Gastroesophageal sphincter (tissue), 4 donors: ENCODE results near the gene FMOD. TPM values are rescaled to one million over a fixed set of nuclear protein-coding genes. Genes with fewer than 3 reads are reported as not detected.

Source experiments
- ATAC-seq: fragments of 150-250 bp; one replicate; pipeline ENCODE4 v1.9.1; 2016; ENCODE audit warnings: mild to moderate bottlenecking, moderate library complexity
- H3K27ac ChIP-seq, 4 donors: fragments of 200-600 bp; sonication (generic) in 3 of 4; 1 replicate in 3 of 4; 2 replicates in 1 of 4; pipeline ENCODE4 v1.5.1; 2016 to 2019
- H3K27me3 ChIP-seq: fragments of 200-600 bp; sonication (generic); one replicate; pipeline ENCODE4 v1.5.1; 2019
- H3K36me3 ChIP-seq, 2 donors: fragments of 200-600 bp; sonication (generic); one replicate each; pipeline ENCODE4 v1.5.1; 2019; ENCODE audit warnings: control low read depth in 1 of 2
- H3K4me1 ChIP-seq, 3 donors: fragments of 200-600 bp; sonication (generic); 1 replicate in 2 of 3; 2 replicates in 1 of 3; pipeline ENCODE4 v1.5.1; 2016 to 2019; ENCODE audit warnings: control low read depth in 2 of 3
- H3K4me3 ChIP-seq, 2 donors: fragments of 200-600 bp; sonication (generic); one replicate each; pipeline ENCODE4 v1.5.1; 2019; ENCODE audit warnings: mild to moderate bottlenecking in 1 of 2, moderate library complexity in 1 of 2
- H3K9me3 ChIP-seq, 3 donors: fragments of 200-600 bp; sonication (generic); one replicate each; pipeline ENCODE4 v1.5.1; 2017 to 2019; ENCODE audit warnings: control low read depth in 2 of 3
- CTCF ChIP-seq, 4 experiments: fragments of 200-600 bp in 2 of 4; fragments of 450-650 bp in 2 of 4; sonication (generic) in 1 of 4; IDR thresholded peaks; one replicate each; pipeline ENCODE4 v1.5.1; 2017 to 2019; ENCODE audit warnings: antibody characterized with exemption in 4 of 4, mild to moderate bottlenecking in 2 of 4, moderate library complexity in 2 of 4
- EP300 ChIP-seq: sonication (generic); formaldehyde crosslinking; IDR thresholded peaks from one replicate; pipeline ENCODE4 v1.6.1; 2017; ENCODE audit warnings: antibody characterized with exemption, mild to moderate bottlenecking
- POLR2A ChIP-seq, 2 donors: fragments of 450-650 bp; IDR thresholded peaks; one replicate each; pipeline ENCODE4 v1.6.1; 2017; ENCODE audit warnings: antibody characterized with exemption in 2 of 2, mild to moderate bottlenecking in 2 of 2, moderate library complexity in 1 of 2
- POLR2AphosphoS5 ChIP-seq: sonication (generic); formaldehyde crosslinking; IDR thresholded peaks from one replicate; pipeline ENCODE4 v1.6.1; 2017; ENCODE audit warnings: antibody characterized with exemption
- WGBS, 2 donors: methylation state at CpG; one replicate each; pipeline ENCODE4 v1.1.5; 2018; ENCODE audit warnings: low coverage in 1 of 2; 5-methylcytosine and 5-hydroxymethylcytosine counted together
- total RNA-seq, 4 donors: library from RNA; depleted of rRNA; stranded (reverse); fragments of >200 nt; gene quantifications; one replicate each; pipeline ENCODE4 v1.1.0, GENCODE V29; 2016

The FMOD gene
- total RNA-seq, 4 donors from 2014 or later: 19.3 to 53.6 (median 37.9) TPM

- peak; percentile 32 for ATAC-seq
- no peak overlapping the region for H3K4me3 ChIP-seq
- H3K4me1 ChIP-seq: peaks cover 0 to 8% (median 0%) of the 10 kb centered on the region in 3 donors
These were observed 8.2 kb upstream of the FMOD start for GRCh38 chr1:203359010-203359571.

GRCh38 chr1:203354246-203354645, 3.3 kb upstream of the FMOD start:
- Histone ChIP-seq H3K27me3 (no peaks in the 10 kb centered on the region), H3K9me3 (no peaks in the 10 kb centered on the region), H3K36me3 (no peaks in the 10 kb centered on the region), H3K4me1 (peaks cover 0 to 38% (median 0%) of the 10 kb centered on the region in 3 donors), H3K4me3 (no peak overlapping the region), H3K27ac (peak overlapping the region in 3 of 4 donors; percentile 35 to 58 (median 43))
- WGBS, 2 donors: 33 to 65% methylated on average over 1 to 2 of the region's 2 CpGs
- no peak for TF ChIP-seq EP300
- TF ChIP-seq POLR2A (IDR thresholded peaks at IDR 0.05): no peak
- ATAC-seq: no peak

More at GRCh38 chr1:203359010-203359571, 8.2 kb upstream of the FMOD start:
- Histone ChIP-seq H3K27ac (no peak overlapping the region), H3K9me3 (no peaks in the 10 kb centered on the region), H3K27me3 (no peaks in the 10 kb centered on the region), H3K36me3 (no peaks in the 10 kb centered on the region)
- TF ChIP-seq POLR2AphosphoS5 (peak; percentile 16), CTCF (IDR thresholded peaks at IDR 0.05) (no peak)

GRCh38 chr1:203353486-203353885, 2.6 kb upstream of the FMOD start:
- peak overlapping the region in 1 of 4 donors; percentile 32 for H3K27ac ChIP-seq
- peaks cover 0 to 38% (median 0%) of the 10 kb centered on the region in 3 donors for H3K4me1 ChIP-seq
- H3K9me3 ChIP-seq: no peaks in the 10 kb centered on the region
- no peak for TF ChIP-seq POLR2AphosphoS5
- TF ChIP-seq CTCF (IDR thresholded peaks at IDR 0.05): no peak
- TF ChIP-seq POLR2A (IDR thresholded peaks at IDR 0.05): no peak
- no peak for TF ChIP-seq EP300
- no peak for ATAC-seq
- no peak overlapping the region for H3K4me3 ChIP-seq
- H3K36me3 ChIP-seq: no peaks in the 10 kb centered on the region
- no peaks in the 10 kb centered on the region for H3K27me3 ChIP-seq
- WGBS, 2 donors: 77 to 78% methylated on average over 7 to 8 of the region's 8 CpGs

GRCh38 chr1:203349773-203350524, 973 bp downstream of the FMOD start:
- H3K36me3 ChIP-seq: no peaks in the 10 kb centered on the region
- no peaks in the 10 kb centered on the region for H3K27me3 ChIP-seq
- TF ChIP-seq EP300 (no peak), POLR2AphosphoS5 (no peak), POLR2A (IDR thresholded peaks at IDR 0.05) (no peak), CTCF (IDR thresholded peaks at IDR 0.05) (no peak)
- peaks cover 0 to 49% (median 0%) of the 10 kb centered on the region in 3 donors for H3K4me1 ChIP-seq
- no peak for ATAC-seq
- no peaks in the 10 kb centered on the region for H3K9me3 ChIP-seq
- peak overlapping the region in 1 of 2 donors; percentile 40 for H3K4me3 ChIP-seq
- 53 to 82% methylated on average over 2 of the region's 4 CpGs for WGBS, 2 donors
- peak overlapping the region in 3 of 4 donors; percentile 65 to 71 (median 70) for H3K27ac ChIP-seq

GRCh38 chr1:203349166-203349565, 1.8 kb downstream of the FMOD start:
- TF ChIP-seq POLR2AphosphoS5: no peak
- no peak for TF ChIP-seq EP300
- TF ChIP-seq POLR2A (IDR thresholded peaks at IDR 0.05): no peak
- no peak for TF ChIP-seq CTCF (IDR thresholded peaks at IDR 0.05)
- no peaks in the 10 kb centered on the region for H3K9me3 ChIP-seq
- H3K27me3 ChIP-seq: no peaks in the 10 kb centered on the region
- no peak overlapping the region for H3K27ac ChIP-seq
- peaks cover 0 to 42% (median 0%) of the 10 kb centered on the region in 3 donors for H3K4me1 ChIP-seq
- H3K4me3 ChIP-seq: no peak overlapping the region
- no peaks in the 10 kb centered on the region for H3K36me3 ChIP-seq
- WGBS, 2 donors: 100% methylated on average over 1 of the region's 1 CpG; no CpG with 5 or more reads in 1 of the 2 donors
- no peak for ATAC-seq
